ENCODE data around the gene TGFB1I1. TPM values are rescaled to one million over a fixed set of nuclear protein-coding genes. Genes with fewer than 3 reads are reported as not detected.
"Not testable (repeated sequence)": the region's sequence is repeated elsewhere in the genome, so short reads cannot be mapped to it uniquely, and the experiment has no call there.

The TGFB1I1 gene
- total RNA-seq: 66.3 TPM

- intact Hi-C loops (cut with DNase I): no loop called here
- DNase-seq (ENCODE audit: low spot score): peak; percentile 87
- peak; percentile 71 for ATAC-seq
Observed at GRCh38 chr16:31471875-31472708, at the start of gene TGFB1I1. TGFB1I1 (plus strand) TSS chr16:31472152; CDS start chr16:31472189, 37 bp downstream.

GRCh38 chr16:31423241-31423640, 48.7 kb upstream of the TGFB1I1 start:
- ATAC-seq: no peak
- intact Hi-C loops (cut with DNase I): no loop called here

GRCh38 chr16:31423801-31424200, 48.2 kb upstream of the TGFB1I1 start:
- DNase-seq (ENCODE audit: low spot score) (no peak), ATAC-seq (no peak)
- intact Hi-C loops (cut with DNase I): no loop called here

More at GRCh38 chr16:31423241-31423640, 48.7 kb upstream of the TGFB1I1 start:
- no peak for DNase-seq (ENCODE audit: low spot score)

- peak; percentile 89 for ATAC-seq
- peak; percentile 77 for DNase-seq (ENCODE audit: low spot score)
- intact Hi-C loops (cut with DNase I): no loop called here
Observed at GRCh38 chr16:31427441-31428278, 44.3 kb upstream of the TGFB1I1 start.

GRCh38 chr16:31428279-31428597, 43.7 kb upstream of the TGFB1I1 start, which contains the start of gene COX6A2:
COX6A2 (minus strand) TSS chr16:31428360; CDS start chr16:31428325, 35 bp downstream.
- ATAC-seq: no peak
- DNase-seq (ENCODE audit: low spot score): no peak
- intact Hi-C loops (cut with DNase I): no loop called here

GRCh38 chr16:31428638-31429247, 43.2 kb upstream of the TGFB1I1 start:
- ATAC-seq (no peak), DNase-seq (ENCODE audit: low spot score) (no peak)
- intact Hi-C loops (cut with DNase I): no loop called here

GRCh38 chr16:31429314-31429713, 42.6 kb upstream of the TGFB1I1 start:
- DNase-seq (ENCODE audit: low spot score) (no peak), ATAC-seq (no peak)
- intact Hi-C loops (cut with DNase I): no loop called here

- ATAC-seq (no peak), DNase-seq (ENCODE audit: low spot score) (no peak)
- intact Hi-C loops (cut with DNase I): no loop called here
Observed at GRCh38 chr16:31429796-31430195, 42.2 kb upstream of the TGFB1I1 start.

- intact Hi-C loops (cut with DNase I): no loop called here
Observed at GRCh38 chr16:31430380-31431052, 41.4 kb upstream of the TGFB1I1 start.

GRCh38 chr16:31435341-31436220, 36.4 kb upstream of the TGFB1I1 start:
- intact Hi-C loops (cut with DNase I): no loop called here
- DNase-seq (ENCODE audit: low spot score): no peak
- ATAC-seq: no peak

More at GRCh38 chr16:31430380-31431052, 41.4 kb upstream of the TGFB1I1 start:
- ATAC-seq (no peak), DNase-seq (ENCODE audit: low spot score) (no peak)

GRCh38 chr16:31436221-31437045, 35.5 kb upstream of the TGFB1I1 start:
- no peak for DNase-seq (ENCODE audit: low spot score)
- intact Hi-C loops (cut with DNase I): no loop called here
- no peak for ATAC-seq

GRCh38 chr16:31438414-31438813, 33.5 kb upstream of the TGFB1I1 start:
- ATAC-seq: no peak
- intact Hi-C loops (cut with DNase I): no loop called here
- DNase-seq (ENCODE audit: low spot score): no peak

- DNase-seq (ENCODE audit: low spot score); intact Hi-C loops (cut with DNase I); ATAC-seq: not testable (repeated sequence)
Observed at GRCh38 chr16:31439023-31439422, 32.9 kb upstream of the TGFB1I1 start.

- ATAC-seq: no peak
- no peak for DNase-seq (ENCODE audit: low spot score)
- intact Hi-C loops (cut with DNase I): no loop called here
Observed at GRCh38 chr16:31439519-31439918, 32.4 kb upstream of the TGFB1I1 start.

- DNase-seq (ENCODE audit: low spot score) (no peak), ATAC-seq (no peak)
- intact Hi-C loops (cut with DNase I): loop anchor here (10.0 kb wide), 1 partner anchor 456 kb away; the partner anchor contains the start of gene HSD3B7
Observed at GRCh38 chr16:31440516-31441184, 31.3 kb upstream of the TGFB1I1 start.

- DNase-seq (ENCODE audit: low spot score) (no peak), ATAC-seq (no peak)
- intact Hi-C loops (cut with DNase I): loop anchor here (10.0 kb wide), 1 partner anchor 457 kb away; the partner anchor contains the start of gene HSD3B7
Observed at GRCh38 chr16:31441956-31442355, 30.0 kb upstream of the TGFB1I1 start.

Data from sciatic nerve (tissue), 2 donors.